Measurements from ENCODE around the gene TNNC2. TPM values are rescaled to one million over a fixed set of nuclear protein-coding genes. Genes with fewer than 3 reads are reported as not detected.

Gene TNNC2
- polyA plus RNA-seq, 1 of the 3 experiments (the other 2 are of a cell fraction), result 1.1 TPM

DNA sequence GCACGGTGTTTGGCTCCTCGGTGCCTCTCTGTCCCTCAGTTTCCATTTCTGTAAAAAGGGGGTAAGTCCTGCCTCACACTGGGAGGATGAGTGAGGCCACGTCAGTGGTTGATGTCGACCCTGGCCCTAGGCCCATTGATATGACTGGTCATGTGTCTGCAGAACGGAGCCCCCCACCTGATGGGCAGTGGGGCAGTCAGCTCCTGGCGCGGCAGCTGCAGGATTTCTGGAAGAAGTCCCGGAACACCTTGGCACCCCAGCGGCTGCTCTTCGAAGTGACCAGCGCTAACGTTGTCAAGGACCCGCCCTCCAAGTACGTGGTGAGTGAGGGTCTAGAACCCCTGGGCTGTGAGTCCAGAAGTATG is 7.7 kb upstream of the TNNC2 start:
- no peak overlapping the region; a peak in 2 of 4 replicates for H3K27ac ChIP-seq (ENCODE audit: low read depth in 2 of 2, low read length in 1 of 2)
- 65% methylated on average over 6 of the region's 14 CpGs for WGBS (ENCODE audit: low lambda C conversion rate)

DNA sequence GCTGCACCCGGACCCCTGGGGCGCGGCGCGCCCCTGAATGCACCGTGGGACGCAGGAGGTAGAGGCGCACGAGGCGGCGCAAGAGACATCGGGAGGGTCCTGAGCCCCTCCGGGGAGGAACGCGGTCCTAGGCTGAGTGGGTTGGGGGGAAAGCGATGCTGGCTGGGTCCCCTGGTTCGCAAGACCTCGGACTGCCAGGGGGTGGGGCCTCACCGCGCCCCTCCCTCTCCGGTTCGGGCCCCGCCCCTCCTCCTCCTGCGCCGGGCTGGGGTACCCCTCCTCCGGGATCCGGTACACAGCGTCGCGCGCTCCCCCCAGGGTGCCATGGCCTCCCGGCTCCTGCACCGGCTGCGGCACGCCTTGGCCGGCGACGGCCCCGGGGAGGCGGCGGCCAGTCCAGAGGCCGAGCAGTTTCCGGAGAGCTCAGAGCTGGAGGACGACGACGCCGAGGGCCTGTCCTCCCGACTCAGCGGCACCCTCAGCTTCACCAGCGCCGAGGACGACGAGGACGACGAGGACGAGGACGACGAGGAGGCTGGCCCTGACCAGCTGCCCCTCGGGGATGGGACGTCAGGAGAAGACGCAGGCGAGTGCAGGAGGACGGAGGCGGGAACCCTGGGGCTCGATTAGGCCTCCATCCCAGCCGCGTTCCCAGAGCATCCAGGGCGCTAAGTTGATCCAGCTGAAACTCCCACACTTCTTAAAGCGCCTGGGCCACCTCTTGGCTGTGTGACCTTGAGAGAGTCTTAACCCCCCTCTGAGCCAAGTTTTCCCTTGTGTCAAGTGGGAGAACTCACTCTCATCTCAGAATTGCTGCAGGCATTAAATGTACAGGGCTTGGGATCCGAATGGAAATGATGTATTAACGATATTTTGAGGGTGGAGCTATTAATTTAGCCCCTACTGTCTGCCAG is 7.0 kb upstream of the TNNC2 start:
- H3K27ac ChIP-seq (ENCODE audit: low read depth in 2 of 2, low read length in 1 of 2), result peak overlapping the region; percentile 86 to 91
- peak overlapping the region; percentile 80 for H2AFZ ChIP-seq (ENCODE audit: low read depth)
- peaks cover 3 to 8% of the 10 kb centered on the region in 2 experiments for H3K36me3 ChIP-seq (replicated peaks in 1 of 2; ENCODE audit: control insufficient read depth in 1 of 2, insufficient read depth in 2 of 2, low read length in 1 of 2)
- no peaks in the 10 kb centered on the region for H3K27me3 ChIP-seq (ENCODE audit: insufficient read depth)
- H3K4me1 ChIP-seq (ENCODE audit: control insufficient read depth in 1 of 2, insufficient read depth in 2 of 2, low read depth in 1 of 2, low read length in 1 of 2), result peaks cover 8 to 31% of the 10 kb centered on the region in 2 experiments; a peak in 3 of 4 replicates
- ChIA-PET POLR2A (interaction anchor here (0.5 to 1.4 kb wide), 9 partner anchors 14 to 1659 kb away, joined by 3 to 5 read pairs (median 3); partner anchors contain the start of genes DNTTIP1 and WFDC3), CTCF (interaction anchor here (0.8 to 1.6 kb wide), 4 partner anchors 18 to 515 kb away, joined by 3 to 8 read pairs (median 3); no protein-coding TSS in a partner anchor)
- no peaks in the 10 kb centered on the region for H4K20me1 ChIP-seq (ENCODE audit: insufficient read depth)
- peak overlapping the region; percentile 72 for H3K9ac ChIP-seq
- no peaks in the 10 kb centered on the region for H3K9me3 ChIP-seq
- TF ChIP-seq POLR2AphosphoS5 (IDR thresholded peaks at IDR 0.05; ENCODE audit: low read depth, low read length) (peak; percentile 83), RFX5 (IDR thresholded peaks at IDR 0.05; ENCODE audit: low read length) (no peak), EP300 (IDR thresholded peaks at IDR 0.05; ENCODE audit: borderline replicate concordance in 1 of 2, low read depth in 1 of 2, low read length in 1 of 2) (no peak), GATA2 (CRISPR knock-in tag; IDR thresholded peaks at IDR 0.05) (0 out of 2 replicates have a peak, but pooled peaks have one; percentile 18), SIN3A (IDR thresholded peaks at IDR 0.05; ENCODE audit: borderline replicate concordance, low read depth, low read length) (0 out of 2 replicates have a peak, but pooled peaks have one; percentile 9)
- TF ChIP-seq, protein P1, sequence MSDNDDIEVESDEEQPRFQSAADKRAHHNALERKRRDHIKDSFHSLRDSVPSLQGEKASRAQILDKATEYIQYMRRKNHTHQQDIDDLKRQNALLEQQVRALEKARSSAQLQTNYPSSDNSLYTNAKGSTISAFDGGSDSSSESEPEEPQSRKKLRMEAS (IDR thresholded peaks at IDR 0.05; ENCODE audit: low read depth), result peak; percentile 73; the same call in 1 of the 2 replicates
- peaks cover 26% of the 10 kb centered on the region for H3K79me2 ChIP-seq (ENCODE audit: insufficient read depth)
- peak overlapping the region; percentile 97 for H3K4me2 ChIP-seq
- H3F3A ChIP-seq (replicated peaks; ENCODE audit: insufficient read depth), result peaks cover 15% of the 10 kb centered on the region
- peak overlapping the region; percentile 68 to 85 for H3K4me3 ChIP-seq (ENCODE audit: low read depth in 2 of 2, low read length in 1 of 2)
- WGBS (ENCODE audit: low lambda C conversion rate), result 12% methylated on average over 13 of the region's 71 CpGs
- peak; percentile 98 for DNase-seq
- H3K9me2 ChIP-seq, result no peaks in the 10 kb centered on the region

More for the DNA sequence above, 7.7 kb upstream of the TNNC2 start:
- peak overlapping the region; percentile 68 to 85 for H3K4me3 ChIP-seq (ENCODE audit: low read depth in 2 of 2, low read length in 1 of 2)
- peaks cover 8 to 31% of the 10 kb centered on the region in 2 experiments; a peak in 3 of 4 replicates for H3K4me1 ChIP-seq (ENCODE audit: control insufficient read depth in 1 of 2, insufficient read depth in 2 of 2, low read depth in 1 of 2, low read length in 1 of 2)
- ChIA-PET POLR2A (interaction anchor here (1.1 kb wide), 1 partner anchor 114 kb away, joined by 3 read pairs; no protein-coding TSS in a partner anchor), CTCF (interaction anchor here (0.8 to 0.9 kb wide), 3 partner anchors 18 to 516 kb away, joined by 3 read pairs; no protein-coding TSS in a partner anchor)
- no peaks in the 10 kb centered on the region for H3K27me3 ChIP-seq (ENCODE audit: insufficient read depth)
- peaks cover 5 to 8% of the 10 kb centered on the region in 2 experiments for H3K36me3 ChIP-seq (replicated peaks in 1 of 2; ENCODE audit: control insufficient read depth in 1 of 2, insufficient read depth in 2 of 2, low read length in 1 of 2)
- peaks cover 15% of the 10 kb centered on the region for H3F3A ChIP-seq (replicated peaks; ENCODE audit: insufficient read depth)
- no peak for DNase-seq
- TF ChIP-seq TCF12 (IDR thresholded peaks at IDR 0.05) (no peak), ELF1 (IDR thresholded peaks at IDR 0.05) (no peak), POLR2AphosphoS5 (IDR thresholded peaks at IDR 0.05; ENCODE audit: low read depth, low read length) (no peak), TEAD4 (IDR thresholded peaks at IDR 0.05; ENCODE audit: borderline replicate concordance, insufficient read depth) (no peak), MEF2A (IDR thresholded peaks at IDR 0.05; ENCODE audit: borderline replicate concordance, low read depth) (no peak), NRF1 (IDR thresholded peaks at IDR 0.05; ENCODE audit: low read depth, low read length) (no peak), EZH2phosphoT487 (IDR thresholded peaks at IDR 0.05; ENCODE audit: borderline replicate concordance, low read depth) (no peak), YY1 (IDR thresholded peaks at IDR 0.05; ENCODE audit: low read depth) (no peak), CHD2 (IDR thresholded peaks at IDR 0.05; ENCODE audit: low read length, partially characterized antibody) (no peak), SMC3 (IDR thresholded peaks at IDR 0.05; ENCODE audit: low read depth, low read length) (no peak)
- TF ChIP-seq, protein P2, sequence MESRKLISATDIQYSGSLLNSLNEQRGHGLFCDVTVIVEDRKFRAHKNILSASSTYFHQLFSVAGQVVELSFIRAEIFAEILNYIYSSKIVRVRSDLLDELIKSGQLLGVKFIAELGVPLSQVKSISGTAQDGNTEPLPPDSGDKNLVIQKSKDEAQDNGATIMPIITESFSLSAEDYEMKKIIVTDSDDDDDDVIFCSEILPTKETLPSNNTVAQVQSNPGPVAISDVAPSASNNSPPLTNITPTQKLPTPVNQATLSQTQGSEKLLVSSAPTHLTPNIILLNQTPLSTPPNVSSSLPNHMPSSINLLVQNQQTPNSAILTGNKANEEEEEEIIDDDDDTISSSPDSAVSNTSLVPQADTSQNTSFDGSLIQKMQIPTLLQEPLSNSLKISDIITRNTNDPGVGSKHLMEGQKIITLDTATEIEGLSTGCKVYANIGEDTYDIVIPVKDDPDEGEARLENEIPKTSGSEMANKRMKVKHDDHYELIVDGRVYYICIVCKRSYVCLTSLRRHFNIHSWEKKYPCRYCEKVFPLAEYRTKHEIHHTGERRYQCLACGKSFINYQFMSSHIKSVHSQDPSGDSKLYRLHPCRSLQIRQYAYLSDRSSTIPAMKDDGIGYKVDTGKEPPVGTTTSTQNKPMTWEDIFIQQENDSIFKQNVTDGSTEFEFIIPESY (IDR thresholded peaks at IDR 0.05; ENCODE audit: borderline replicate concordance, low read depth), result no peak
- TF ChIP-seq, protein P3, sequence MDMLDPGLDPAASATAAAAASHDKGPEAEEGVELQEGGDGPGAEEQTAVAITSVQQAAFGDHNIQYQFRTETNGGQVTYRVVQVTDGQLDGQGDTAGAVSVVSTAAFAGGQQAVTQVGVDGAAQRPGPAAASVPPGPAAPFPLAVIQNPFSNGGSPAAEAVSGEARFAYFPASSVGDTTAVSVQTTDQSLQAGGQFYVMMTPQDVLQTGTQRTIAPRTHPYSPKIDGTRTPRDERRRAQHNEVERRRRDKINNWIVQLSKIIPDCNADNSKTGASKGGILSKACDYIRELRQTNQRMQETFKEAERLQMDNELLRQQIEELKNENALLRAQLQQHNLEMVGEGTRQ (IDR thresholded peaks at IDR 0.05; ENCODE audit: borderline replicate concordance, low read depth, low read length), result no peak
- peaks cover 26% of the 10 kb centered on the region for H3K79me2 ChIP-seq (ENCODE audit: insufficient read depth)
- no peaks in the 10 kb centered on the region for H3K9me3 ChIP-seq
- H2AFZ ChIP-seq (ENCODE audit: low read depth), result no peak overlapping the region
- no peaks in the 10 kb centered on the region for H3K9me2 ChIP-seq
- H3K9ac ChIP-seq, result peak overlapping the region; percentile 72
- H3K4me2 ChIP-seq, result peak overlapping the region; percentile 97
- no peaks in the 10 kb centered on the region for H4K20me1 ChIP-seq (ENCODE audit: insufficient read depth)

Data from SK-N-SH (cell line).